Prostate gland (tissue), 2 donors: Measurements from ENCODE around the gene HDAC4. TPM values are rescaled to one million over a fixed set of nuclear protein-coding genes. Genes with fewer than 3 reads are reported as not detected.

Experiments
- DNase-seq: peaks from one replicate; pipeline ENCODE4 v3.0.0-alpha.2; 2019; ENCODE audit warnings: low spot score
- H3K27ac ChIP-seq, 2 donors: fragments of 200-600 bp; sonication (generic); 2 replicates each; pipeline ENCODE4 v1.5.1; 2017 to 2019
- H3K27me3 ChIP-seq: fragments of 200-600 bp; sonication (generic); replicated peaks from 2 replicates; pipeline ENCODE4 v1.5.1; 2019; ENCODE audit not compliant: insufficient read depth
- H3K36me3 ChIP-seq, 2 donors: fragments of 200-600 bp; sonication (generic); 1 replicate in 1 of 2; 2 replicates in 1 of 2; pipeline versions ENCODE4 v1.5.1 to v1.8.1; 2017 to 2019
- H3K4me1 ChIP-seq: fragments of 200-600 bp; sonication (generic); replicated peaks from 2 replicates; pipeline ENCODE4 v1.5.1; 2019
- H3K4me3 ChIP-seq, 2 donors: fragments of 200-600 bp; sonication (generic); 2 replicates each; pipeline ENCODE4 v1.5.1; 2017 to 2019
- H3K9me3 ChIP-seq: fragments of 200-600 bp; sonication (generic); 2 replicates; pipeline ENCODE4 v1.5.1; 2017
- CTCF ChIP-seq, 4 experiments: fragments of 200-600 bp in 2 of 4; fragments of 450-650 bp in 2 of 4; sonication (generic) in 2 of 4; IDR thresholded peaks; 1 replicate in 3 of 4; 2 replicates in 1 of 4; pipeline ENCODE4 v1.5.1; 2016 to 2019; ENCODE audit warnings: antibody characterized with exemption in 4 of 4, mild to moderate bottlenecking in 2 of 4, moderate library complexity in 2 of 4
- POLR2A ChIP-seq: fragments of 450-650 bp; IDR thresholded peaks from one replicate; pipeline ENCODE4 v1.6.1; 2016; ENCODE audit warnings: antibody characterized with exemption, mild to moderate bottlenecking
- POLR2AphosphoS5 ChIP-seq: sonication (generic); formaldehyde crosslinking; IDR thresholded peaks from one replicate; pipeline ENCODE4 v1.6.1; 2017; ENCODE audit warnings: antibody characterized with exemption
- WGBS: methylation state at CpG from one replicate; pipeline ENCODE4 v1.1.5; 2018; 5-methylcytosine and 5-hydroxymethylcytosine counted together
- intact Hi-C: fragments of 100-400 bp; cut with DNase I; formaldehyde crosslinking; loops from one replicate; pipeline ENCODE4 v1.14.2; 2022
- total RNA-seq, 2 donors: library from RNA; depleted of rRNA; stranded (reverse); fragments of >200 nt; gene quantifications; one replicate each; pipeline ENCODE4 v1.1.0, GENCODE V29; 2016

The HDAC4 gene
- total RNA-seq, 2 donors from 2014 or later = 41.8 to 44.2 TPM

- DNase-seq = no peak
- WGBS = 94% methylated on average over 12 of the region's 12 CpGs
- no peaks in the 10 kb centered on the region for H3K9me3 ChIP-seq
- no peaks in the 10 kb centered on the region for H3K27me3 ChIP-seq
- intact Hi-C loops = no loop called here
- no peaks in the 10 kb centered on the region for H3K4me1 ChIP-seq
- TF ChIP-seq POLR2A (no peak), POLR2AphosphoS5 (no peak), CTCF (IDR thresholded peaks at IDR 0.05) (no peak)
- no peak overlapping the region for H3K27ac ChIP-seq
- H3K4me3 ChIP-seq = no peak overlapping the region
- H3K36me3 ChIP-seq = no peaks in the 10 kb centered on the region
Observed at GRCh38 chr2:239366740-239367139, 34.1 kb downstream of the HDAC4 start.

- Histone ChIP-seq H3K4me1 (no peaks in the 10 kb centered on the region), H3K9me3 (no peaks in the 10 kb centered on the region), H3K27ac (no peak overlapping the region), H3K27me3 (no peaks in the 10 kb centered on the region), H3K36me3 (no peaks in the 10 kb centered on the region), H3K4me3 (no peak overlapping the region)
- TF ChIP-seq POLR2AphosphoS5 = no peak
- no peak for TF ChIP-seq POLR2A
- no peak for TF ChIP-seq CTCF (IDR thresholded peaks at IDR 0.05)
- 92% methylated on average over 32 of the region's 32 CpGs for WGBS
- intact Hi-C loops = no loop called here
- DNase-seq = no peak
Observed at GRCh38 chr2:239365782-239366435, 34.9 kb downstream of the HDAC4 start.

GRCh38 chr2:239365071-239365781 lies 35.6 kb downstream of the HDAC4 start:
- TF ChIP-seq POLR2A (no peak), CTCF (IDR thresholded peaks at IDR 0.05) (no peak), POLR2AphosphoS5 (no peak)
- H3K4me1 ChIP-seq = no peaks in the 10 kb centered on the region
- H3K36me3 ChIP-seq = no peaks in the 10 kb centered on the region
- no peaks in the 10 kb centered on the region for H3K27me3 ChIP-seq
- no peak for DNase-seq
- WGBS = 84% methylated on average over 11 of the region's 11 CpGs
- H3K4me3 ChIP-seq = no peak overlapping the region
- intact Hi-C loops = no loop called here
- no peaks in the 10 kb centered on the region for H3K9me3 ChIP-seq
- H3K27ac ChIP-seq = peak overlapping the region in 1 of 2 donors; percentile 12

- 87% methylated on average over 21 of the region's 21 CpGs for WGBS
- no peaks in the 10 kb centered on the region for H3K9me3 ChIP-seq
- no peak overlapping the region for H3K4me3 ChIP-seq
- H3K36me3 ChIP-seq = no peaks in the 10 kb centered on the region
- no peaks in the 10 kb centered on the region for H3K27me3 ChIP-seq
- no peaks in the 10 kb centered on the region for H3K4me1 ChIP-seq
- no peak overlapping the region for H3K27ac ChIP-seq
- DNase-seq = no peak
- TF ChIP-seq POLR2AphosphoS5 (no peak), POLR2A (no peak), CTCF (IDR thresholded peaks at IDR 0.05) (no peak)
- intact Hi-C loops = no loop called here
Observed at GRCh38 chr2:239363946-239364637, 36.7 kb downstream of the HDAC4 start.
